HepG2 (cell line): ENCODE results near the gene TXNRD2. TPM values are rescaled to one million over a fixed set of nuclear protein-coding genes. Genes with fewer than 3 reads are reported as not detected.

Experiments used
- BHLHE40 ChIP-seq: IDR thresholded peaks from 2 replicates; pipeline ENCODE4 v1.6.1; 2011; ENCODE audit warnings: low read length, improper control_type of control experiment
- HOXA9 ChIP-seq: sonication (generic); formaldehyde crosslinking; IDR thresholded peaks from 2 replicates; pipeline ENCODE4 v1.8.1; 2022; ENCODE audit warnings: missing genetic modification reagents, mild to moderate bottlenecking, moderate library complexity, borderline replicate concordance
- IRF9 ChIP-seq: sonication (generic); formaldehyde crosslinking; IDR thresholded peaks from 2 replicates; pipeline ENCODE4 v1.8.0; 2022; ENCODE audit warnings: missing genetic modification reagents, mild to moderate bottlenecking, borderline replicate concordance
- SRF ChIP-seq: IDR thresholded peaks from 2 replicates; pipeline ENCODE4 v1.6.1; 2011; ENCODE audit warnings: mild to moderate bottlenecking, low read depth, low read length, moderate library complexity
- ZNF512B ChIP-seq: sonication (generic); formaldehyde crosslinking; IDR thresholded peaks from 2 replicates; pipeline ENCODE4 v1.5.1; 2020; ENCODE audit warnings: missing genetic modification reagents, mild to moderate bottlenecking, borderline replicate concordance
- polyA plus RNA-seq, 8 experiments: library from polyadenylated mRNA; depleted of rRNA in 3 of 8; stranded (reverse) in 7 of 8; unstranded in 1 of 8; fragments of >200 nt; fragmentation: Illumina TruSeq in 4 of 8; extraction: Trizol in 4 of 8; gene quantifications; 2 replicates each; pipeline versions ENCODE4 v1.2.1 to v1.2.3, GENCODE V29; 2011 to 2016; ENCODE audit warnings: low read depth in 4 of 8, missing spikeins in 1 of 8, mixed read lengths in 1 of 8; ENCODE audit not compliant: insufficient read depth in 1 of 8
- total RNA-seq, 5 experiments: library from RNA; depleted of rRNA; stranded (reverse); fragments of >200 nt; fragmentation: Illumina TruSeq; extraction: Trizol; gene quantifications; 2 replicates each; pipeline ENCODE4 v1.2.3, GENCODE V29; 2016; ENCODE audit warnings: low read depth in 1 of 5

The TXNRD2 gene
- total and polyA plus RNA-seq, 2 of the 13 experiments (the other 11 are each of a cell fraction or from before 2014, with no cell fraction given), result 17.5 to 18.6 TPM

- TF ChIP-seq ZNF512B, result no peak
- TF ChIP-seq HOXA9 (CRISPR knock-in tag), result no peak
- no peak for TF ChIP-seq BHLHE40
- TF ChIP-seq IRF9, result no peak
- no peak for TF ChIP-seq SRF
- TF ChIP-seq, all 625 proteins: peak for 36
Measured at GRCh38 chr22:19943082-19944026, 1.7 kb upstream of the TXNRD2 start (continued).
